Measurements from ENCODE around the gene TEX54. TPM values are rescaled to one million over a fixed set of nuclear protein-coding genes. Genes with fewer than 3 reads are reported as not detected.

Gene TEX54
- total and polyA plus RNA-seq, 2 of the 13 experiments (the other 11 are each of a cell fraction or from before 2014, with no cell fraction given) = not detected

- TF ChIP-seq ZBTB8A (CRISPR knock-in tag; IDR thresholded peaks at IDR 0.05; ENCODE audit: borderline replicate concordance, low read depth) (no peak), MTA3 (CRISPR knock-in tag; IDR thresholded peaks at IDR 0.05) (no peak), LBX2 (CRISPR knock-in tag; IDR thresholded peaks at IDR 0.05; ENCODE audit: borderline replicate concordance) (peak; percentile 97; the same call in 1 of the 2 replicates), STAG1 (CRISPR knock-in tag; IDR thresholded peaks at IDR 0.05) (no peak; the same call in 1 of the 2 replicates), RBM39 (IDR thresholded peaks at IDR 0.05; ENCODE audit: low read depth, low read length, poor library complexity, severe bottlenecking) (peak; percentile 68), ARHGAP35 (CRISPR knock-in tag; IDR thresholded peaks at IDR 0.05; ENCODE audit: borderline replicate concordance) (peak; percentile 81; the same call in 1 of the 2 replicates), SCMH1 (CRISPR knock-in tag; IDR thresholded peaks at IDR 0.05; ENCODE audit: borderline replicate concordance) (no peak), KMT2A (CRISPR knock-in tag; IDR thresholded peaks at IDR 0.05) (peak; percentile 98), RXRB (CRISPR knock-in tag; IDR thresholded peaks at IDR 0.05; ENCODE audit: borderline replicate concordance) (peak; percentile 79), ZBTB10 (CRISPR knock-in tag; IDR thresholded peaks at IDR 0.05; ENCODE audit: borderline replicate concordance) (peak; percentile 84), CSRNP1 (CRISPR knock-in tag; IDR thresholded peaks at IDR 0.05) (peak; percentile 98), CHCHD3 (CRISPR knock-in tag; IDR thresholded peaks at IDR 0.05) (no peak), NR2F1 (CRISPR knock-in tag; IDR thresholded peaks at IDR 0.05) (no peak), PCBP2 (optimal IDR thresholded peaks at IDR 0.05; ENCODE audit: low read depth, low read length, poor library complexity, severe bottlenecking) (no peak), ZNF281 (CRISPR knock-in tag; IDR thresholded peaks at IDR 0.05; ENCODE audit: borderline replicate concordance) (0 out of 2 replicates have a peak, but pooled peaks have one; percentile 19), FOXA3 (CRISPR knock-in tag; IDR thresholded peaks at IDR 0.05) (peak; percentile 57), HNRNPK (IDR thresholded peaks at IDR 0.05; ENCODE audit: low read depth, low read length, poor library complexity, severe bottlenecking) (no peak), ZNF816 (CRISPR knock-in tag; IDR thresholded peaks at IDR 0.05; ENCODE audit: borderline replicate concordance) (peak; percentile 95; the same call in 1 of the 2 replicates), FOXC1 (CRISPR knock-in tag; IDR thresholded peaks at IDR 0.05; ENCODE audit: borderline replicate concordance) (peak; percentile 65), ZNF674 (CRISPR knock-in tag; IDR thresholded peaks at IDR 0.05; ENCODE audit: low read depth) (no peak; the same call in 1 of the 2 replicates)
Observed at GRCh38 chr11:62855571-62856332, 23.1 kb upstream of the TEX54 start (continued).
